ENCODE measurements around the gene EMID1.

DNA sequence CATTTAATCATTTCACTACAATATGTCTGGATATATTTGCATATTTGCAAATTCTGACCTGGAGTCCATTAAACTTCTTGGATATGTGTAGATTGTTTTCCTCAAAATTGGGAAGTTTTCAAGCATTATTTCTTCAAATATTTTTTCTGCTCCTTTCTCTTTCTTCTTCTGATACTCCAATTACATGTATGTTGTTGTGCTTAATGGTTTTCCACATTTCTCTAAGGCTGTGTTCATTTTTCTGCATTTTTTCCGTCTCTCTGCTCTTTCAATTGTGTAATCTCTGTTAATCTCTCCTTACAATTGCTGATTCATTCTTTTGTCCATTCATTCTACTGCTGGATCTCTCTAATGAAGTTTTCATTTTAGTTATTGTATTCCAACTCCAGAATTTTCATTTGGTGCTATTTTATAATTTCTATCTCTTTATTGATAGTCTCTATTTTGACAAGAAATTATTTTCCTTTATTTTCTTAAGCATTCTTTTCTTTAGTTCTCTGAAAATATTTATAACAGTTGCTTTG lies 30.3 kb upstream of the EMID1 start:
- TF ChIP-seq FOXM1 (IDR thresholded peaks at IDR 0.05; ENCODE audit: borderline replicate concordance) (no peak), CTBP1 (IDR thresholded peaks at IDR 0.05; ENCODE audit: borderline replicate concordance) (no peak), BHLHE40 (IDR thresholded peaks at IDR 0.05; ENCODE audit: borderline replicate concordance) (no peak), FOXK2 (IDR thresholded peaks at IDR 0.05) (no peak), SUZ12 (IDR thresholded peaks at IDR 0.05) (no peak), SP1 (IDR thresholded peaks at IDR 0.05) (no peak), FOXA1 (IDR thresholded peaks at IDR 0.05) (no peak)

All from HEK293T (cell line).